H1 (cell line): ENCODE measurements around the gene DHRS7B. TPM values are rescaled to one million over a fixed set of nuclear protein-coding genes. Genes with fewer than 3 reads are reported as not detected.
A peak's percentile ranks its signal among the peaks of the same experiment; 100 is the strongest.

Source experiments
- CTCF ChIA-PET: fragments of 300-600 bp; sonication (Branson Sonifier 250); formaldehyde crosslinking; loops from one replicate; lab custom pipeline; 2021; ENCODE audit not compliant: partially characterized antibody; lab: Charles Lee
- POLR2A ChIA-PET: fragments of 300-600 bp; sonication (Branson Sonifier 250); formaldehyde crosslinking; loops from one replicate; lab custom pipeline; 2021; ENCODE audit warnings: inconsistent platforms; ENCODE audit not compliant: partially characterized antibody; lab: Charles Lee
- DNase-seq, 2 experiments: peaks; one replicate each; pipeline versions ENCODE4 v3.0.0 to v3.0.0-alpha.2; 2010 to 2022; ENCODE audit warnings: low spot score in 2 of 2, low read depth in 1 of 2, mixed read lengths in 1 of 2
- FAIRE-seq: peaks from 2 replicates; lab custom pipeline; 2011; peaks lifted over from hg19 to GRCh38; lab: Jason Lieb, UNC
- H2AFZ ChIP-seq: 2 replicates; pipeline ENCODE4 v1.8.1; 2012; ENCODE audit warnings: low read length, inconsistent platforms
- H2AK5ac ChIP-seq: 2 replicates; pipeline ENCODE4 v1.6.1; 2013; ENCODE audit warnings: low read depth, low read length
- H2BK120ac ChIP-seq: replicated peaks from 2 replicates; pipeline ENCODE3; 2013; ENCODE audit warnings: low read depth, low read length, inconsistent platforms
- H2BK12ac ChIP-seq: 2 replicates; pipeline ENCODE4 v1.6.1; 2013; ENCODE audit warnings: low read depth, low read length
- H2BK15ac ChIP-seq: 2 replicates; pipeline ENCODE4 v1.6.1; 2013; ENCODE audit warnings: low read length
- H2BK20ac ChIP-seq: 2 replicates; pipeline ENCODE4 v1.6.1; 2013; ENCODE audit warnings: low read length
- H2BK5ac ChIP-seq: 2 replicates; pipeline ENCODE4 v1.6.1; 2013; ENCODE audit warnings: low read depth, low read length
- H3K14ac ChIP-seq: 2 replicates; pipeline ENCODE4 v1.6.1; 2013; ENCODE audit warnings: inconsistent platforms; ENCODE audit not compliant: insufficient read length
- H3K18ac ChIP-seq: 2 replicates; pipeline ENCODE4 v1.6.1; 2013; ENCODE audit warnings: low read length; ENCODE audit errors: extremely low read depth
- H3K23ac ChIP-seq: 2 replicates; pipeline ENCODE4 v1.6.1; 2013; ENCODE audit warnings: inconsistent platforms; ENCODE audit not compliant: insufficient read length
- H3K23me2 ChIP-seq: 2 replicates; pipeline ENCODE4 v1.6.1; 2013; ENCODE audit warnings: low read depth, low read length
- H3K27ac ChIP-seq: 2 replicates; pipeline ENCODE4 v1.6.1; 2011; ENCODE audit warnings: low read depth, low read length, inconsistent platforms
- H3K27me3 ChIP-seq, 4 experiments: replicated peaks in 1 of 4; 1 replicate in 1 of 4; 2 replicates in 3 of 4; pipeline versions ENCODE4 v1.6.1 to v1.8.1; 2011 to 2013; ENCODE audit warnings: low read length in 3 of 4, mild to moderate bottlenecking in 3 of 4, inconsistent platforms in 2 of 4, mixed read lengths in 2 of 4, moderate library complexity in 1 of 4; ENCODE audit not compliant: control insufficient read depth in 3 of 4, insufficient read depth in 3 of 4; ENCODE audit errors: extremely low read depth in 1 of 4
- H3K36me3 ChIP-seq, 4 experiments: 2 replicates each; pipeline versions ENCODE4 v1.6.1 to v1.8.1; 2011 to 2013; ENCODE audit warnings: mild to moderate bottlenecking in 4 of 4, low read length in 3 of 4, moderate library complexity in 2 of 4, control low read depth in 1 of 4, inconsistent platforms in 1 of 4; ENCODE audit not compliant: insufficient read depth in 4 of 4, control insufficient read depth in 2 of 4
- H3K4ac ChIP-seq: replicated peaks from 2 replicates; pipeline ENCODE3; 2013; ENCODE audit warnings: low read length, low read depth, mixed read lengths, inconsistent platforms; ENCODE audit not compliant: insufficient read length
- H3K4me1 ChIP-seq, 4 experiments: replicated peaks in 1 of 4; 1 replicate in 1 of 4; 2 replicates in 3 of 4; pipeline versions ENCODE4 v1.6.1 to v1.8.1; 2011 to 2013; ENCODE audit warnings: low read length in 3 of 4, inconsistent platforms in 2 of 4, mixed read lengths in 1 of 4; ENCODE audit not compliant: insufficient read depth in 4 of 4, control insufficient read depth in 3 of 4
- H3K4me2 ChIP-seq, 2 experiments: 2 replicates each; pipeline versions ENCODE4 v1.6.1 to v1.8.1; 2011 to 2013; ENCODE audit warnings: low read depth in 2 of 2, low read length in 2 of 2, control low read depth in 1 of 2, inconsistent platforms in 1 of 2, mild to moderate bottlenecking in 1 of 2; ENCODE audit not compliant: insufficient read depth in 1 of 2
- H3K4me3 ChIP-seq, 4 experiments: fragments of 200-600, 300-600 bp in 1 of 4; sonication (generic), shearing (Covaris generic), sonication (Bioruptor Twin) in 1 of 4; 2 replicates each; pipeline versions ENCODE4 v1.5.1 to v1.8.1; 2011 to 2016; ENCODE audit warnings: low read length in 4 of 4, low read depth in 3 of 4, control low read depth in 2 of 4, inconsistent platforms in 2 of 4, mild to moderate bottlenecking in 2 of 4, mixed read lengths in 1 of 4, moderate library complexity in 1 of 4; ENCODE audit not compliant: insufficient read depth in 2 of 4; ENCODE audit errors: extremely low read depth in 1 of 4
- H3K56ac ChIP-seq: replicated peaks from 2 replicates; pipeline ENCODE3; 2013; ENCODE audit warnings: low read depth, mild to moderate bottlenecking, mixed read lengths, low read length, inconsistent platforms; ENCODE audit not compliant: insufficient read length
- H3K79me1 ChIP-seq: 2 replicates; pipeline ENCODE4 v1.6.1; 2013; ENCODE audit warnings: low read depth, low read length, control low read depth
- H3K79me2 ChIP-seq, 2 experiments: 2 replicates each; pipeline versions ENCODE4 v1.6.1 to v1.8.1; 2012 to 2013; ENCODE audit warnings: low read length in 2 of 2, mild to moderate bottlenecking in 2 of 2, inconsistent platforms in 1 of 2; ENCODE audit not compliant: insufficient read depth in 2 of 2, control insufficient read depth in 1 of 2
- H3K9ac ChIP-seq, 4 experiments: replicated peaks in 1 of 4; 1 replicate in 1 of 4; 2 replicates in 3 of 4; pipeline versions ENCODE4 v1.6.1 to v1.8.1; 2011 to 2013; ENCODE audit warnings: low read depth in 3 of 4, low read length in 3 of 4, control low read depth in 2 of 4, mild to moderate bottlenecking in 2 of 4, moderate library complexity in 2 of 4, inconsistent platforms in 1 of 4; ENCODE audit errors: extremely low read depth in 1 of 4
- H3K9me3 ChIP-seq, 2 experiments: 2 replicates each; pipeline versions ENCODE4 v1.6.1 to v1.8.1; 2012 to 2013; ENCODE audit warnings: mild to moderate bottlenecking in 2 of 2, moderate library complexity in 2 of 2, control low read depth in 1 of 2, inconsistent platforms in 1 of 2, low read depth in 1 of 2, low read length in 1 of 2, mixed read lengths in 1 of 2; ENCODE audit not compliant: insufficient read depth in 2 of 2
- H4K20me1 ChIP-seq, 2 experiments: replicated peaks in 1 of 2; 2 replicates each; pipeline versions ENCODE3 to v1.8.1; 2011 to 2013; ENCODE audit warnings: inconsistent platforms in 2 of 2, low read length in 2 of 2, mild to moderate bottlenecking in 1 of 2; ENCODE audit not compliant: insufficient read depth in 2 of 2, control insufficient read depth in 1 of 2
- H4K5ac ChIP-seq: 2 replicates; pipeline ENCODE4 v1.6.1; 2013; ENCODE audit warnings: low read length, low read depth, mixed read lengths, inconsistent platforms; ENCODE audit not compliant: insufficient read length
- H4K8ac ChIP-seq: 2 replicates; pipeline ENCODE4 v1.8.0; 2013; ENCODE audit warnings: mild to moderate bottlenecking, moderate library complexity, low read length, inconsistent platforms; ENCODE audit not compliant: insufficient read depth; ENCODE audit errors: extremely low read depth
- H4K91ac ChIP-seq: replicated peaks from 2 replicates; pipeline ENCODE3; 2013; ENCODE audit warnings: low read length, mixed read lengths, inconsistent platforms; ENCODE audit not compliant: insufficient read length
- ASH2L ChIP-seq: fragments of 200-600, 300-600 bp; sonication (generic); IDR thresholded peaks from one replicate; pipeline ENCODE4 v1.7.1; 2017; ENCODE audit warnings: low read length
- BCL11A ChIP-seq, 2 experiments: IDR thresholded peaks; one replicate each; pipeline ENCODE4 v1.6.1; 2011; ENCODE audit warnings: low read depth in 2 of 2, low read length in 2 of 2, mild to moderate bottlenecking in 2 of 2
- CEBPB ChIP-seq: IDR thresholded peaks from 2 replicates; pipeline ENCODE4 v1.6.1; 2012; ENCODE audit warnings: low read depth, low read length
- JUND ChIP-seq: IDR thresholded peaks from 2 replicates; pipeline ENCODE4 v1.6.1; 2011; ENCODE audit warnings: mild to moderate bottlenecking, improper control_type of control experiment, low read length
- NANOG ChIP-seq: IDR thresholded peaks from 2 replicates; pipeline ENCODE4 v1.6.1; 2011; ENCODE audit warnings: low read length, low read depth, mild to moderate bottlenecking, inconsistent platforms; ENCODE audit not compliant: insufficient read depth, poor library complexity, severe bottlenecking
- RNF2 ChIP-seq: fragments of 200-900, 300-1000 bp; sonication (generic); IDR thresholded peaks from 2 replicates; pipeline ENCODE4 v1.7.1; 2016; ENCODE audit warnings: borderline replicate concordance, low read depth, mild to moderate bottlenecking, antibody characterized with exemption, low read length; ENCODE audit not compliant: poor library complexity, severe bottlenecking; ENCODE audit errors: missing control alignments
- SIN3A ChIP-seq, 2 experiments: IDR thresholded peaks in 1 of 2; conservative IDR thresholded peaks in 1 of 2; 2 replicates each; pipeline ENCODE4 v1.6.1; 2011 to 2012; ENCODE audit warnings: low read length in 2 of 2, improper control_type of control experiment in 1 of 2, low read depth in 1 of 2, mild to moderate bottlenecking in 1 of 2
- SIRT6 ChIP-seq: IDR thresholded peaks from one replicate; pipeline ENCODE4 v1.7.1; 2012; ENCODE audit warnings: low read length, inconsistent platforms
- SP1 ChIP-seq: IDR thresholded peaks from 2 replicates; pipeline ENCODE4 v1.6.1; 2011; ENCODE audit warnings: low read depth, low read length
- SRF ChIP-seq: IDR thresholded peaks from 2 replicates; pipeline ENCODE4 v1.6.1; 2011; ENCODE audit warnings: mild to moderate bottlenecking, low read depth, low read length, moderate library complexity
- TAF1 ChIP-seq: IDR thresholded peaks from 2 replicates; pipeline ENCODE4 v1.6.1; 2011; ENCODE audit warnings: mild to moderate bottlenecking, low read depth, low read length
- TBP ChIP-seq: IDR thresholded peaks from 2 replicates; pipeline ENCODE4 v1.6.1; 2011; ENCODE audit warnings: low read depth, low read length, improper control_type of control experiment
- WGBS, 2 experiments: shearing (Covaris generic) in 1 of 2; methylation state at CpG; one replicate each; pipeline versions ENCODE4 v1.1.6 to v1.1.7; 2013 to 2015; ENCODE audit warnings: low lambda C conversion rate in 2 of 2, mixed read lengths in 2 of 2, inconsistent platforms in 1 of 2, low coverage in 1 of 2, missing lambda C conversion rate in 1 of 2; ENCODE audit not compliant: insufficient replicate concordance in 2 of 2, insufficient coverage in 1 of 2, insufficient read length in 1 of 2; ENCODE audit errors: extremely low coverage in 1 of 2, missing lambda C conversion rate in 1 of 2; 5-methylcytosine and 5-hydroxymethylcytosine counted together
- polyA plus RNA-seq, 7 experiments: library from polyadenylated mRNA; depleted of rRNA in 3 of 7; stranded (reverse) in 5 of 7; unstranded in 2 of 7; fragments of >200 nt in 5 of 7; fragments of 200-250 nt in 2 of 7; gene quantifications; 1 replicate in 5 of 7; 2 replicates in 1 of 7; 4 replicates in 1 of 7; pipeline versions ENCODE4 v1.2.1 to v1.2.3, GENCODE V29; 2011 to 2013; ENCODE audit warnings: missing spikeins in 2 of 7, mixed read lengths in 2 of 7
- total RNA-seq: library from RNA; stranded (reverse); fragmentation: NEBNext Ultra II Directional; extraction: Animal tissue kit (Norgen Biotek cat#: 25700); gene quantifications from 2 replicates; pipeline ENCODE4 v1.2.1, GENCODE V29; 2021
- TF ChIP-seq, protein P1 (sequence below): IDR thresholded peaks from 2 replicates; pipeline ENCODE4 v1.6.1; 2012; ENCODE audit warnings: low read length, inconsistent platforms

DHRS7B gene
- total and polyA plus RNA-seq, 2 of the 8 experiments (the other 6 are each of a cell fraction or from before 2014, with no cell fraction given), result 11.0 to 27.9 TPM

DNA sequence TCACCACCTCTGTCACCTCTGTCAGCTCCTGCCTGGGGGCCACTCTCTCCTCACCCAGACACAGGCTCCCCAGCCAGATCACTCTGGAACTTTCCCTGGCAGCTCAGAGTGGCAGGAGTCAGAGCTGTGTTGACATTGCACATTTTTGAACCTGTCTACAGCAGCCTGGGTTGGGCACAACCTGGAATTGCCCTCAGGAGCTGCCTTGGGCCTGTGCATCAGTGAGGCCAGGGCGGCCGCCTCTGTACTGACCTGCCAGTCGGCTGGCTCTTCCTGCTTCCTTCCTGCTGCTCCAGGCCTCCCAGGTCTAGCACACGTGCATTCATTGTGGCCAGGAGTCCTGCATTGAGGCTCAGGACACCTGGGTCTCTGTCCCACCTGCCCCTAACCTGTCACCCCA lies 101.3 kb downstream of the DHRS7B start:
- Histone ChIP-seq H3K23me2 (no peaks in the 10 kb centered on the region), H4K8ac (peak overlapping the region; percentile 4; the same call in 1 of the 2 replicates), H2BK5ac (no peak overlapping the region), H3K14ac (no peak overlapping the region), H2AK5ac (no peak overlapping the region), H3K9ac (no peak overlapping the region), H4K91ac (no peak overlapping the region), H3K79me2 (no peaks in the 10 kb centered on the region), H3K79me1 (no peaks in the 10 kb centered on the region), H3K36me3 (no peaks in the 10 kb centered on the region), H3K4ac (no peak overlapping the region), H4K20me1 (no peaks in the 10 kb centered on the region), H3K56ac (no peak overlapping the region), H3K27ac (no peak overlapping the region), H3K27me3 (no peaks in the 10 kb centered on the region), H3K23ac (no peak overlapping the region), H2BK20ac (no peak overlapping the region), H2AFZ (no peak overlapping the region), H2BK12ac (no peak overlapping the region), H2BK15ac (no peak overlapping the region), H3K4me3 (no peak overlapping the region), H3K9me3 (0 out of 4 replicates have a peak, but pooled peaks cover 0 to 2% of the 10 kb centered on the region in 2 experiments), H3K4me2 (no peak overlapping the region), H3K4me1 (no peaks in the 10 kb centered on the region), H3K18ac (no peak overlapping the region), H2BK120ac (no peak overlapping the region), H4K5ac (no peak overlapping the region)
- CTCF ChIA-PET, result interaction anchor here (1.0 to 1.1 kb wide), 2 partner anchors 12 to 99 kb away, joined by 3 to 4 read pairs; no protein-coding TSS in a partner anchor
- no peak for FAIRE-seq
- WGBS, 2 experiments, result 81% methylated on average over 4 of the region's 4 CpGs; no CpG with 5 or more reads in 1 of the 2 experiments
- no peak for DNase-seq
- POLR2A ChIA-PET, result interaction anchor here (1.1 to 2.7 kb wide), 4 partner anchors 11 to 44 kb away, joined by 3 to 9 read pairs (median 3); no protein-coding TSS in a partner anchor
- TF ChIP-seq BCL11A (IDR thresholded peaks at IDR 0.05; ENCODE audit: low read depth in 2 of 2, low read length in 2 of 2) (no peak), CEBPB (no peak), SRF (no peak), JUND (no peak), SIRT6 (no peak), SP1 (no peak), TBP (no peak), RNF2 (no peak), ASH2L (no peak), SIN3A (conservative IDR thresholded peaks at IDR 0.05 in 1 of 2, IDR thresholded peaks at IDR 0.05 in 1 of 2; ENCODE audit: low read depth in 1 of 2, low read length in 2 of 2) (no peak), NANOG (no peak), TAF1 (no peak)
- TF ChIP-seq, protein P1, sequence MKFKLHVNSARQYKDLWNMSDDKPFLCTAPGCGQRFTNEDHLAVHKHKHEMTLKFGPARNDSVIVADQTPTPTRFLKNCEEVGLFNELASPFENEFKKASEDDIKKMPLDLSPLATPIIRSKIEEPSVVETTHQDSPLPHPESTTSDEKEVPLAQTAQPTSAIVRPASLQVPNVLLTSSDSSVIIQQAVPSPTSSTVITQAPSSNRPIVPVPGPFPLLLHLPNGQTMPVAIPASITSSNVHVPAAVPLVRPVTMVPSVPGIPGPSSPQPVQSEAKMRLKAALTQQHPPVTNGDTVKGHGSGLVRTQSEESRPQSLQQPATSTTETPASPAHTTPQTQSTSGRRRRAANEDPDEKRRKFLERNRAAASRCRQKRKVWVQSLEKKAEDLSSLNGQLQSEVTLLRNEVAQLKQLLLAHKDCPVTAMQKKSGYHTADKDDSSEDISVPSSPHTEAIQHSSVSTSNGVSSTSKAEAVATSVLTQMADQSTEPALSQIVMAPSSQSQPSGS, result no peak
